Astrocyte (in vitro differentiated cells and primary cell): ENCODE measurements around the gene TMEM74B.

Experiments used
- EZH2 ChIP-seq: IDR thresholded peaks from 2 replicates; pipeline ENCODE4 v1.6.1; 2012; ENCODE audit warnings: mild to moderate bottlenecking, low read length, inconsistent platforms; ENCODE audit not compliant: insufficient read depth
- TF ChIP-seq, protein P1 (sequence below): IDR thresholded peaks from 2 replicates; pipeline ENCODE4 v1.5.1; 2011; ENCODE audit warnings: low read depth, mild to moderate bottlenecking, inconsistent platforms, low read length, moderate library complexity; ENCODE audit not compliant: insufficient read depth

DNA sequence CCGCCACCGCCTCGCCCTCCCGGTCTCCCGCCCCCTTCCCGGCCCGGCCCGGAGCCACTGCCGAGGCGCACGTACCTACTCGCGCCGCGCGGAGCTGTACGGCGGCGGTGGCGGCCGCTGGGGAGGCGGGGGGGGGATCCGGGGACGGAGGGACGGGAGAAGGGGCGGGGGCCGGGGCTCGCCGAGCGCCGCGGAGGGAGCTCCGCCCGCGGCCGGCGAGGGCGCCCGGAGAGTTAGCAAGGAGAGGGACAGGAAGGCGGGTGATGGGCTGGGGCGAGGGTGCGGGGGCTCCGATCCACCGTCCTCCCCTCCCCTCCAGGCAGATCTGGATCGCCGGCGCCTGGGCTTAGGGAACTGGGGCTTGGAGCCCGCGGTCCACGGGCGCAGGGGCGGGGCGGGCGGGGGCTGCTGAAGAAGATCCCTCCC is 548 bp upstream of the TMEM74B start:
- TF ChIP-seq, protein P1, sequence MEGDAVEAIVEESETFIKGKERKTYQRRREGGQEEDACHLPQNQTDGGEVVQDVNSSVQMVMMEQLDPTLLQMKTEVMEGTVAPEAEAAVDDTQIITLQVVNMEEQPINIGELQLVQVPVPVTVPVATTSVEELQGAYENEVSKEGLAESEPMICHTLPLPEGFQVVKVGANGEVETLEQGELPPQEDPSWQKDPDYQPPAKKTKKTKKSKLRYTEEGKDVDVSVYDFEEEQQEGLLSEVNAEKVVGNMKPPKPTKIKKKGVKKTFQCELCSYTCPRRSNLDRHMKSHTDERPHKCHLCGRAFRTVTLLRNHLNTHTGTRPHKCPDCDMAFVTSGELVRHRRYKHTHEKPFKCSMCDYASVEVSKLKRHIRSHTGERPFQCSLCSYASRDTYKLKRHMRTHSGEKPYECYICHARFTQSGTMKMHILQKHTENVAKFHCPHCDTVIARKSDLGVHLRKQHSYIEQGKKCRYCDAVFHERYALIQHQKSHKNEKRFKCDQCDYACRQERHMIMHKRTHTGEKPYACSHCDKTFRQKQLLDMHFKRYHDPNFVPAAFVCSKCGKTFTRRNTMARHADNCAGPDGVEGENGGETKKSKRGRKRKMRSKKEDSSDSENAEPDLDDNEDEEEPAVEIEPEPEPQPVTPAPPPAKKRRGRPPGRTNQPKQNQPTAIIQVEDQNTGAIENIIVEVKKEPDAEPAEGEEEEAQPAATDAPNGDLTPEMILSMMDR, result no peak
- TF ChIP-seq EZH2, result peak; percentile 35
